Measurements from ENCODE around the gene MAD2L1BP. TPM values are rescaled to one million over a fixed set of nuclear protein-coding genes. Genes with fewer than 3 reads are reported as not detected.

MAD2L1BP gene
- total RNA-seq, 4 donors from 2014 or later, result 20.8 to 31.1 (median 27.7) TPM

- DNase-seq (ENCODE audit: low spot score in 2 of 2), result peak in 1 of 2 donors; percentile 67
- 84 to 94% methylated on average over 11 to 12 of the region's 12 CpGs for WGBS, 2 donors
- TF ChIP-seq POLR2A (IDR thresholded peaks at IDR 0.05) (no peak), CTCF (IDR thresholded peaks at IDR 0.05) (no peak)
- no peak overlapping the region for H3K4me3 ChIP-seq (ENCODE audit: low read depth, poor library complexity, severe bottlenecking)
- intact Hi-C loops (cut with DNase I; ENCODE audit: low total_unique reads), result no loop called here
Observed at GRCh38 chr6:43623880-43624785, 11.5 kb upstream of the MAD2L1BP start.

- peak in 1 of 2 donors; percentile 84 for DNase-seq (ENCODE audit: low spot score in 2 of 2)
- H3K4me3 ChIP-seq (ENCODE audit: low read depth, poor library complexity, severe bottlenecking), result no peak overlapping the region
- intact Hi-C loops (cut with DNase I; ENCODE audit: low total_unique reads), result no loop called here
- 77 to 86% methylated on average over 7 of the region's 7 CpGs for WGBS, 2 donors
- TF ChIP-seq POLR2A (IDR thresholded peaks at IDR 0.05) (no peak), CTCF (IDR thresholded peaks at IDR 0.05) (no peak)
Observed at GRCh38 chr6:43624786-43625288, 10.8 kb upstream of the MAD2L1BP start.

- TF ChIP-seq POLR2A (IDR thresholded peaks at IDR 0.05) (no peak), CTCF (IDR thresholded peaks at IDR 0.05) (no peak)
Observed at GRCh38 chr6:43625393-43625992, 10.1 kb upstream of the MAD2L1BP start.

GRCh38 chr6:43627008-43627825 is 8.4 kb upstream of the MAD2L1BP start:
- 60 to 65% methylated on average over 5 of the region's 5 CpGs for WGBS, 2 donors
- TF ChIP-seq CTCF (IDR thresholded peaks at IDR 0.05) (no peak), POLR2A (IDR thresholded peaks at IDR 0.05) (no peak)
- H3K4me3 ChIP-seq (ENCODE audit: low read depth, poor library complexity, severe bottlenecking), result no peak overlapping the region
- peak; percentile 75 to 90 for DNase-seq (ENCODE audit: low spot score in 2 of 2)
- intact Hi-C loops (cut with DNase I; ENCODE audit: low total_unique reads), result no loop called here

More at GRCh38 chr6:43625393-43625992, 10.1 kb upstream of the MAD2L1BP start:
- 94 to 95% methylated on average over 16 of the region's 16 CpGs for WGBS, 2 donors
- peak in 1 of 2 donors; percentile 84 for DNase-seq (ENCODE audit: low spot score in 2 of 2)
- H3K4me3 ChIP-seq (ENCODE audit: low read depth, poor library complexity, severe bottlenecking), result no peak overlapping the region
- intact Hi-C loops (cut with DNase I; ENCODE audit: low total_unique reads), result no loop called here

- intact Hi-C loops (cut with DNase I; ENCODE audit: low total_unique reads), result no loop called here
- TF ChIP-seq POLR2A (IDR thresholded peaks at IDR 0.05) (no peak), CTCF (IDR thresholded peaks at IDR 0.05) (no peak)
- peak; percentile 46 to 92 for DNase-seq (ENCODE audit: low spot score in 2 of 2)
- H3K4me3 ChIP-seq (ENCODE audit: low read depth, poor library complexity, severe bottlenecking), result peak overlapping the region; percentile 73
- 0 to 1% methylated on average over 25 of the region's 25 CpGs for WGBS, 2 donors
Observed at GRCh38 chr6:43628393-43629103, 7.1 kb upstream of the MAD2L1BP start.
